SK-N-SH treated with all-trans-retinoic acid at 6 μM for 48 hours (cell line): ENCODE results near the gene ZNF460.

ENCODE experiments used
- ATAC-seq: fragments of 200-7000 bp; cut with Tn5 transposase; 3 replicates; pipeline ENCODE4 v1.9.1; 2020; ENCODE audit warnings: mild to moderate bottlenecking, moderate library complexity
- ARNTL ChIP-seq: fragments of 450-650 bp; formaldehyde crosslinking; IDR thresholded peaks from 2 replicates; pipeline ENCODE4 v1.5.0; 2020; ENCODE audit warnings: low read depth, mild to moderate bottlenecking, moderate library complexity, borderline replicate concordance
- CREB5 ChIP-seq: fragments of 250-450 bp; sonication (Bioruptor Pico); IDR thresholded peaks from 2 replicates; pipeline ENCODE4 v1.5.1; 2020; ENCODE audit warnings: low read depth, mild to moderate bottlenecking, moderate library complexity
- CSDC2 ChIP-seq: fragments of 250-450 bp; sonication (Bioruptor Pico); IDR thresholded peaks from 2 replicates; pipeline ENCODE4 v1.5.0; 2020; ENCODE audit warnings: mild to moderate bottlenecking, moderate library complexity
- CSRNP3 ChIP-seq: fragments of 250-450 bp; sonication (Bioruptor Pico); IDR thresholded peaks from 2 replicates; pipeline ENCODE4 v1.5.1; 2021; ENCODE audit warnings: mild to moderate bottlenecking, moderate library complexity
- ESRRG ChIP-seq: fragments of 250-450 bp; sonication (Bioruptor Pico); IDR thresholded peaks from 2 replicates; pipeline ENCODE4 v1.6.1; 2021; ENCODE audit warnings: mild to moderate bottlenecking
- OSR1 ChIP-seq: fragments of 250-450 bp; sonication (Bioruptor Pico); IDR thresholded peaks from 2 replicates; pipeline ENCODE4 v1.8.0; 2022; ENCODE audit warnings: moderate library complexity, mild to moderate bottlenecking, inconsistent platforms
- PATZ1 ChIP-seq: fragments of 250-450 bp; sonication (Bioruptor Pico); IDR thresholded peaks from 2 replicates; pipeline ENCODE4 v1.8.0; 2020; ENCODE audit warnings: mild to moderate bottlenecking, moderate library complexity, borderline replicate concordance
- POU6F1 ChIP-seq: fragments of 250-450 bp; sonication (Bioruptor Pico); IDR thresholded peaks from 2 replicates; pipeline ENCODE4 v1.8.0; 2021; ENCODE audit warnings: low read depth, mild to moderate bottlenecking, moderate library complexity, borderline replicate concordance
- PPARA ChIP-seq: fragments of 250-450 bp; sonication (Bioruptor Pico); IDR thresholded peaks from 2 replicates; pipeline ENCODE4 v1.5.0; 2020; ENCODE audit warnings: mild to moderate bottlenecking, borderline replicate concordance
- RARB ChIP-seq: fragments of 250-450 bp; sonication (Bioruptor Pico); IDR thresholded peaks from 2 replicates; pipeline ENCODE4 v1.8.0; 2021; ENCODE audit warnings: mild to moderate bottlenecking, moderate library complexity
- SNAI2 ChIP-seq: fragments of 250-450 bp; sonication (Bioruptor Pico); IDR thresholded peaks from 2 replicates; pipeline ENCODE4 v1.5.0; 2020; ENCODE audit warnings: mild to moderate bottlenecking, moderate library complexity
- TCF4 ChIP-seq: fragments of 250-450 bp; sonication (Bioruptor Pico); IDR thresholded peaks from 2 replicates; pipeline ENCODE4 v1.8.0; 2021; ENCODE audit warnings: mild to moderate bottlenecking, moderate library complexity, borderline replicate concordance
- TSHZ2 ChIP-seq: fragments of 250-450 bp; sonication (Bioruptor Pico); IDR thresholded peaks from 2 replicates; pipeline ENCODE4 v1.5.0; 2020; ENCODE audit warnings: mild to moderate bottlenecking, moderate library complexity
- ZC3H10 ChIP-seq: fragments of 250-450 bp; sonication (Bioruptor Pico); IDR thresholded peaks from 2 replicates; pipeline ENCODE4 v1.5.1; 2021; ENCODE audit warnings: mild to moderate bottlenecking, moderate library complexity
- ZFP30 ChIP-seq: fragments of 450-650 bp; formaldehyde crosslinking; IDR thresholded peaks from 2 replicates; pipeline ENCODE4 v1.5.0; 2022; ENCODE audit warnings: mild to moderate bottlenecking, moderate library complexity
- ZNF565 ChIP-seq: fragments of 450-650 bp; formaldehyde crosslinking; conservative IDR thresholded peaks from 2 replicates; pipeline ENCODE4 v1.5.0; 2020; ENCODE audit warnings: low read depth, mild to moderate bottlenecking, moderate library complexity
- ZNF70 ChIP-seq: fragments of 450-650 bp; formaldehyde crosslinking; IDR thresholded peaks from 2 replicates; pipeline ENCODE4 v1.5.0; 2020; ENCODE audit warnings: mild to moderate bottlenecking, moderate library complexity
- ZNF8 ChIP-seq: fragments of 450-650 bp; formaldehyde crosslinking; IDR thresholded peaks from 2 replicates; pipeline ENCODE4 v1.5.0; 2020; ENCODE audit warnings: mild to moderate bottlenecking, moderate library complexity

ZNF460 gene

GRCh38 chr19:57308514-57308913, 28.2 kb downstream of the ZNF460 start:
- ATAC-seq = no peak
- TF ChIP-seq ZNF8 (no peak), ZC3H10 (no peak), SNAI2 (no peak), ZFP30 (CRISPR knock-in tag) (no peak), TSHZ2 (no peak), ZNF70 (CRISPR knock-in tag) (no peak), PATZ1 (CRISPR knock-in tag) (no peak), RARB (CRISPR knock-in tag) (no peak)

GRCh38 chr19:57310792-57311191, 30.5 kb downstream of the ZNF460 start:
- no peak; the same call in 2 of the 3 replicates for ATAC-seq
- TF ChIP-seq CREB5 (CRISPR knock-in tag) = no peak
- TF ChIP-seq ARNTL (CRISPR knock-in tag) = no peak
- no peak for TF ChIP-seq TSHZ2
- no peak for TF ChIP-seq PATZ1 (CRISPR knock-in tag)
- no peak for TF ChIP-seq ZNF565 (CRISPR knock-in tag)
- TF ChIP-seq ZNF70 (CRISPR knock-in tag) = no peak
- no peak for TF ChIP-seq SNAI2
- TF ChIP-seq CSDC2 (CRISPR knock-in tag) = no peak
- no peak for TF ChIP-seq ESRRG
- no peak for TF ChIP-seq ZNF8
- no peak for TF ChIP-seq PPARA (CRISPR knock-in tag)
- no peak for TF ChIP-seq POU6F1
- TF ChIP-seq RARB (CRISPR knock-in tag) = no peak
- no peak for TF ChIP-seq TCF4 (CRISPR knock-in tag)
- no peak for TF ChIP-seq CSRNP3 (CRISPR knock-in tag)
- no peak for TF ChIP-seq OSR1 (CRISPR knock-in tag)
- TF ChIP-seq, all 23 proteins: peak for 0
